HCT116 (cell line): ENCODE data around the gene CRYBB1. TPM values are rescaled to one million over a fixed set of nuclear protein-coding genes. Genes with fewer than 3 reads are reported as not detected.

ENCODE experiments used
- ATAC-seq: fragments of 200-7000 bp; cut with Tn5 transposase; 2 replicates; pipeline ENCODE4 v1.9.1; 2020; ENCODE audit warnings: mild to moderate bottlenecking, moderate library complexity
- BruUV-seq: library from RNA; stranded (reverse); fragments of 400-500 nt; replicated peaks from 2 replicates; lab custom pipeline; 2021; lab: Mats Ljungman, UMichigan
- CTCF ChIA-PET: fragments of 300-600 bp; sonication (Branson Sonifier 250); formaldehyde crosslinking; loops from one replicate; lab custom pipeline; 2021; ENCODE audit warnings: antibody characterized with exemption; lab: Charles Lee
- POLR2A ChIA-PET: fragments of 300-600, 350-600 bp; sonication (Branson Sonifier 250); formaldehyde crosslinking; loops from one replicate; lab custom pipeline; 2021; ENCODE audit warnings: antibody characterized with exemption; lab: Charles Lee
- RAD21 ChIA-PET, 2 experiments: fragments of 300-600 bp; sonication (Branson Sonifier 250); formaldehyde crosslinking; loops; one replicate each; lab custom pipeline; 2023; ENCODE audit warnings: low total read pairs in 2 of 2; ENCODE audit not compliant: uncharacterized antibody in 2 of 2, unreplicated experiment in 2 of 2, low non-redundant PET in 1 of 2; lab: Charles Lee
- DNase-seq: peaks from one replicate; pipeline ENCODE4 v3.0.0-alpha.2; 2010; ENCODE audit warnings: low read depth, low spot score
- H2AFZ ChIP-seq: fragments of 200-600 bp; shearing (Covaris generic), sonication (generic); 2 replicates; pipeline ENCODE4 v1.6.1; 2017; ENCODE audit warnings: low read depth, mixed run types, mixed read lengths, antibody characterized with exemption, low read length; ENCODE audit not compliant: poor library complexity, severe bottlenecking
- H3K27ac ChIP-seq: 2 replicates; pipeline ENCODE4 v1.5.1; 2012; ENCODE audit warnings: low read depth, low read length
- H3K27me3 ChIP-seq: fragments of 200-600 bp; sonication (generic); 2 replicates; pipeline ENCODE4 v1.6.1; 2016; ENCODE audit warnings: mixed run types, low read length, mixed read lengths; ENCODE audit not compliant: insufficient read depth
- H3K36me3 ChIP-seq, 2 experiments: fragments of 200-500 bp in 1 of 2; fragments of 200-600 bp in 1 of 2; sonication (Bioruptor generic) in 1 of 2; sonication (generic) in 1 of 2; 2 replicates each; pipeline versions ENCODE4 v1.5.1 to v1.6.1; 2014 to 2016; ENCODE audit warnings: low read length in 2 of 2, inconsistent platforms in 1 of 2, mixed read lengths in 1 of 2, mixed run types in 1 of 2; ENCODE audit not compliant: insufficient read depth in 2 of 2, control insufficient read depth in 1 of 2
- H3K4me1 ChIP-seq, 2 experiments: fragments of 200-600 bp in 1 of 2; sonication (generic) in 1 of 2; 2 replicates each; pipeline versions ENCODE4 v1.5.1 to v1.6.1; 2012 to 2017; ENCODE audit warnings: low read length in 2 of 2, inconsistent platforms in 1 of 2, mild to moderate bottlenecking in 1 of 2, mixed read lengths in 1 of 2, mixed run types in 1 of 2, moderate library complexity in 1 of 2; ENCODE audit not compliant: insufficient read depth in 2 of 2, control insufficient read depth in 1 of 2
- H3K4me2 ChIP-seq: fragments of 200-600 bp; sonication (generic); 2 replicates; pipeline ENCODE4 v1.6.1; 2017; ENCODE audit warnings: mixed run types, low read length, mixed read lengths
- H3K4me3 ChIP-seq, 2 experiments: fragments of 200-600 bp in 1 of 2; sonication (generic) in 1 of 2; replicated peaks in 1 of 2; 2 replicates each; pipeline ENCODE4 v1.5.1; 2011 to 2016; ENCODE audit warnings: low read length in 2 of 2, control low read depth in 1 of 2, low read depth in 1 of 2, mild to moderate bottlenecking in 1 of 2, mixed read lengths in 1 of 2, mixed run types in 1 of 2
- H3K79me2 ChIP-seq: fragments of 200-600 bp; sonication (generic); 2 replicates; pipeline ENCODE4 v1.6.1; 2017; ENCODE audit warnings: mild to moderate bottlenecking, mixed run types, low read length, moderate library complexity, mixed read lengths; ENCODE audit not compliant: insufficient read depth
- H3K9ac ChIP-seq: fragments of 200-600 bp; sonication (generic); 2 replicates; pipeline ENCODE4 v1.6.1; 2016; ENCODE audit warnings: low read length, mixed read lengths
- H3K9me2 ChIP-seq: fragments of 200-600 bp; sonication (generic), shearing (Covaris generic); 2 replicates; pipeline ENCODE4 v1.6.1; 2017; ENCODE audit warnings: mixed run types, mild to moderate bottlenecking, moderate library complexity; ENCODE audit not compliant: insufficient read depth
- H3K9me3 ChIP-seq, 2 experiments: fragments of 200-500 bp in 1 of 2; fragments of 200-600 bp in 1 of 2; sonication (Bioruptor generic) in 1 of 2; sonication (generic) in 1 of 2; 2 replicates each; pipeline ENCODE4 v1.6.1; 2014 to 2017; ENCODE audit warnings: low read length in 2 of 2, mixed read lengths in 2 of 2, inconsistent platforms in 1 of 2, low read depth in 1 of 2, mild to moderate bottlenecking in 1 of 2, mixed run types in 1 of 2, moderate library complexity in 1 of 2; ENCODE audit not compliant: control insufficient read depth in 1 of 2, insufficient read depth in 1 of 2
- H4K20me1 ChIP-seq: fragments of 200-600 bp; sonication (generic), shearing (Covaris generic); 2 replicates; pipeline ENCODE4 v1.6.1; 2017; ENCODE audit warnings: mixed run types, mild to moderate bottlenecking, moderate library complexity; ENCODE audit not compliant: insufficient read depth
- ATF3 ChIP-seq: IDR thresholded peaks from 2 replicates; pipeline ENCODE4 v1.6.1; 2012
- CBX3 ChIP-seq: IDR thresholded peaks from 2 replicates; pipeline ENCODE4 v1.6.1; 2012; ENCODE audit warnings: low read depth
- CEBPB ChIP-seq: IDR thresholded peaks from 2 replicates; pipeline ENCODE4 v1.6.1; 2012; ENCODE audit warnings: low read depth
- CTCF ChIP-seq, 3 experiments: fragments of 200-600 bp in 1 of 3; sonication (generic) in 1 of 3; IDR thresholded peaks in 2 of 3; conservative IDR thresholded peaks in 1 of 3; 2 replicates each; pipeline ENCODE4 v1.5.1; 2012 to 2017; ENCODE audit warnings: low read depth in 2 of 3, low read length in 2 of 3, antibody characterized with exemption in 1 of 3, borderline replicate concordance in 1 of 3, control low read depth in 1 of 3, mild to moderate bottlenecking in 1 of 3, mixed read lengths in 1 of 3, mixed run types in 1 of 3, moderate library complexity in 1 of 3; ENCODE audit not compliant: insufficient read depth in 1 of 3
- ELF1 ChIP-seq: IDR thresholded peaks from 2 replicates; pipeline ENCODE4 v1.6.1; 2012; ENCODE audit warnings: low read depth, borderline replicate concordance
- EZH2phosphoT487 ChIP-seq: fragments of 200-600 bp; IDR thresholded peaks from 2 replicates; pipeline ENCODE4 v1.6.1; 2018; ENCODE audit warnings: antibody characterized with exemption, borderline replicate concordance
- JUND ChIP-seq: IDR thresholded peaks from 2 replicates; pipeline ENCODE4 v1.6.1; 2012
- MAX ChIP-seq: IDR thresholded peaks from 2 replicates; pipeline ENCODE4 v1.6.1; 2012
- POLR2A ChIP-seq: IDR thresholded peaks from 2 replicates; pipeline ENCODE4 v1.7.0; 2011; ENCODE audit warnings: borderline replicate concordance; ENCODE audit not compliant: insufficient read depth, insufficient read length; ENCODE audit errors: extremely low read depth
- POLR2AphosphoS5 ChIP-seq: IDR thresholded peaks from 2 replicates; pipeline ENCODE4 v1.6.1; 2011; ENCODE audit warnings: mild to moderate bottlenecking, low read depth, low read length, moderate library complexity
- RAD21 ChIP-seq: IDR thresholded peaks from 2 replicates; pipeline ENCODE4 v1.6.1; 2012; ENCODE audit warnings: low read depth, mild to moderate bottlenecking
- SIN3A ChIP-seq: IDR thresholded peaks from 2 replicates; pipeline ENCODE4 v1.6.1; 2012; ENCODE audit warnings: low read depth
- SP1 ChIP-seq: IDR thresholded peaks from 2 replicates; pipeline ENCODE4 v1.6.1; 2012; ENCODE audit warnings: low read depth
- SRF ChIP-seq: IDR thresholded peaks from 2 replicates; pipeline ENCODE4 v1.6.1; 2012; ENCODE audit warnings: low read depth
- TCF7L2 ChIP-seq: IDR thresholded peaks from 2 replicates; pipeline ENCODE4 v1.7.0; 2011; ENCODE audit warnings: borderline replicate concordance, inconsistent platforms; ENCODE audit not compliant: insufficient read depth, insufficient read length; ENCODE audit errors: extremely low read depth
- YY1 ChIP-seq: IDR thresholded peaks from 2 replicates; pipeline ENCODE4 v1.6.1; 2011; ENCODE audit warnings: low read length, low read depth, moderate library complexity, mild to moderate bottlenecking; ENCODE audit not compliant: insufficient replicate concordance; ENCODE audit errors: extremely low read depth
- ZBTB33 ChIP-seq: IDR thresholded peaks from 2 replicates; pipeline ENCODE4 v1.6.1; 2011; ENCODE audit warnings: mild to moderate bottlenecking, low read length, moderate library complexity; ENCODE audit not compliant: insufficient replicate concordance; ENCODE audit errors: extremely low read depth
- ZFX ChIP-seq: fragments of 450-650 bp; IDR thresholded peaks from 2 replicates; pipeline ENCODE4 v1.6.1; 2017
- ZNF274 ChIP-seq: fragments of 200-500 bp; sonication (Bioruptor generic); IDR thresholded peaks from 2 replicates; pipeline ENCODE4 v1.6.1; 2014; ENCODE audit warnings: mild to moderate bottlenecking, low read depth, low read length, inconsistent platforms
- intact Hi-C: fragments of 100-400 bp; cut with micrococcal nuclease; formaldehyde crosslinking; loops from 2 replicates; pipeline ENCODE4 v1.10.0; 2022
- total RNA-seq: library from RNA; stranded (reverse); gene quantifications from one replicate; pipeline ENCODE4 v1.2.1, GENCODE V29; 2021; ENCODE audit not compliant: unreplicated experiment

The CRYBB1 gene
- total RNA-seq, 1 experiment from 2014 or later = not detected

GRCh38 chr22:26634189-26634588 is 16.4 kb upstream of the CRYBB1 start (continued):
- TF ChIP-seq YY1 (no peak), SRF (no peak), POLR2AphosphoS5 (no peak), CBX3 (no peak), ATF3 (no peak)
- TF ChIP-seq, all 23 proteins: peak for 0

GRCh38 chr22:26632422-26633155 is 14.8 kb upstream of the CRYBB1 start:
- RAD21 ChIA-PET = no interaction called here
- H3K79me2 ChIP-seq = no peaks in the 10 kb centered on the region
- no peak overlapping the region for H3K9ac ChIP-seq
- no peaks in the 10 kb centered on the region for H3K27me3 ChIP-seq
- H2AFZ ChIP-seq = no peak overlapping the region
- H3K4me3 ChIP-seq = no peak overlapping the region
- no peaks in the 10 kb centered on the region for H3K9me2 ChIP-seq
- no TSS peak for BruUV-seq
- no peaks in the 10 kb centered on the region for H3K9me3 ChIP-seq
- H3K27ac ChIP-seq = no peak overlapping the region
- H3K36me3 ChIP-seq = no peaks in the 10 kb centered on the region
- no peak overlapping the region for H3K4me2 ChIP-seq
- POLR2A ChIA-PET = no interaction called here
- DNase-seq = no peak
- H3K4me1 ChIP-seq = no peaks in the 10 kb centered on the region
- CTCF ChIA-PET = no interaction called here
- intact Hi-C loops = no loop called here
- no peak for ATAC-seq
- no peaks in the 10 kb centered on the region for H4K20me1 ChIP-seq
- no peak for TF ChIP-seq TCF7L2
- no peak for TF ChIP-seq ZFX
- no peak for TF ChIP-seq ELF1
- TF ChIP-seq POLR2A = no peak
- no peak for TF ChIP-seq JUND
- TF ChIP-seq CTCF (IDR thresholded peaks at IDR 0.05 in 2 of 3, conservative IDR thresholded peaks at IDR 0.05 in 1 of 3; ENCODE audit: borderline replicate concordance in 1 of 3, insufficient read depth in 1 of 3, low read depth in 2 of 3, low read length in 2 of 3) = no peak
- no peak for TF ChIP-seq EZH2phosphoT487
- TF ChIP-seq ZBTB33 = no peak
- TF ChIP-seq ATF3 = no peak
- TF ChIP-seq ZNF274 = no peak
- no peak for TF ChIP-seq CEBPB
- TF ChIP-seq CBX3 = no peak
- TF ChIP-seq SIN3A = no peak
- TF ChIP-seq RAD21 = no peak
- no peak for TF ChIP-seq MAX
- TF ChIP-seq SP1 = no peak
- TF ChIP-seq POLR2AphosphoS5 = no peak
